HG03039 (cell line): Measurements from ENCODE around the gene SPR.
"Not testable (repeated sequence)": the region's sequence is repeated elsewhere in the genome, so short reads cannot be mapped to it uniquely, and the experiment has no call there.

Experiments
- ATAC-seq: cut with Tn5 transposase; IDR thresholded peaks from one replicate; pipeline ENCODE4 v1.9.1; 2021; ENCODE audit warnings: mild to moderate bottlenecking, moderate library complexity; ENCODE audit not compliant: unreplicated experiment

Gene SPR

DNA sequence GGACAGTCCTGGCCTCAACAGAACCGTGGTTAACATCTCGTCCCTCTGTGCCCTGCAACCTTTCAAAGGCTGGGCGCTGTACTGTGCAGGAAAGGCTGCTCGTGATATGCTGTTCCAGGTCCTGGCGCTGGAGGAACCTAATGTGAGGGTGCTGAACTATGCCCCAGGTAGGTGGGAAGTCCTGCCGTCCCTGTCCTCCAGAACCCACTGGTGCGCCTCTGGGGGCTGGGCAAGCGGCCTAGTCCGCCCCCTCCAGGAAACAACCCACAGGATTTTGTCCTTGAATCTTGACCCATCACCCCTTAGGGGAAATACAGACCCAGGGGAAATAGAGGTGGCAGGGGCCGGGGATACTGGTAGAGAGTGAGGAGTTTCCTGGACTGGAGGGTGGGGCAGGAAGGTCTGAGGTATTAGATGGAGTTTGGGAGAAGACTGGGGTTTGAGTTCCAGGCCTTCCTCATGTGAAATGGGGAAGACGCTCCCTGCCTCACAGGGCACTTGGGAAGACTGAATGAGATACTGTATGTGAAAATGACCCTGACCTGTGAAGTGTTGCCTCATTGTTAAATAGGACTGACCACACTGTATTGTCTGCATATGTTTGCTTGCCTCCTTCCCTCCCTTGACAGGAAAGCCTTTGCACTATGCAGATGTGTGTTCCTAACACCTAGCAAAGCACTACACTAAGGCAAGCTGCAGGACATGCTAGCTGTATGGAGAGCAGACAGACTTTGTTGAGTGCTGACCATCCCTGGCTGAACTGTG is 1.4 kb downstream of the SPR start:
- ATAC-seq = no peak

DNA sequence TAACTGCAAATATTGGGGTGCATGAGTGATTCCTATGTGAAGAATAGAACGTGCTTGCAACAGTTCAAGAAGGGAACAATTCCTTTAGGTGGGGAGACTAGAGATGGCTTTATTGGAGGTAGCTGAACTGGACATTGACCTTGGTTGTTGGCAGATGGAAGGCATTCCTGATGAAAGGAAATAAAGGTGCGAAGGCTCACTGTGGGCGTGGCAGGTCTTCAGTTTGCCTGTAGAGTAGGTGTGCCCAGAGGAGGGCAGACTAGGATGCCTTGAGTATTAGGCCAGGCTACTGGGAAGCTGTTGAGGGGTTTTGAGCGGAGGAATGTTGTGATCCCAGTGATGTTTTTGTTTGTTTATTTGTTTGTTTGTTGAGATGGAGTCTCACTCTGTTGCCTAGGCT is 2.8 kb downstream of the SPR start:
- ATAC-seq = no peak

- ATAC-seq = no peak
Measured at GRCh38 chr2:72891091-72891818, 4.0 kb downstream of the SPR start.

GRCh38 chr2:72892506-72893173 is 5.4 kb downstream of the SPR start:
- peak; percentile 59 for ATAC-seq

DNA sequence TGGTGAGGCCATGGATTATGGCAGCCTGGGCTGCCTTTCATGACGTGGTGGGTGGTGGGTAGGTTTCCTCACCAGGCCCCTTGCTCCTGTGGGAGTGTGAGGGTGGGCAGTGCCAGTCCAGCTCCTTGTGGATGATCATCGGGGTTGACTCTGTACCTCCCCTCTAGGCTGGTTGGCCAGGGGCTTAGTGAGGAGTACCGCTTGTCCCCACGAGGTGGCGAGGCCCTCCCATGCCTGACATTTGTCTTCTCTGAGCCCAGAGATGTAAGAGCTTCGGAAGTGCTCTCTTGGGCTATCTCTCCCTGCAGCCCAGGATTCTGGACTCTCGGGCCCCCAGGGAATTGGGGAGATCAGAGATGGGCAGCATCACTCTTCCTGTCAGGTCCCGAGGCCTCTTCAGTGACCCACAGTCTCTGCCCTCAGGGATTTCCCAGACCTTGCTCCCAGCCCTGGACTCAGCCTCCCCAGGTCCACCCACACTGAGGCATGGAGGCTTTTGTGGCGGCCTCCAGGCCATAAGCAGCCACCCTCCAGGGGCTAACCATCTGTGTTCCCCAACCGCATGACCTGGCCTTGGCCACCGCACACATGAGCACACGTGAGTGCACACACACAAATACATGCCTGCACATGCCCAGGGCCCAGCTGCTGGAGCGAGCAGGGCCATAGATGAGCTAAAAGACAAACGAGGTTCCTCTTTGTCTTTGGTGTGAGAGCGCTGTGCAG is 6.5 kb downstream of the SPR start:
- ATAC-seq = peak; percentile 51

DNA sequence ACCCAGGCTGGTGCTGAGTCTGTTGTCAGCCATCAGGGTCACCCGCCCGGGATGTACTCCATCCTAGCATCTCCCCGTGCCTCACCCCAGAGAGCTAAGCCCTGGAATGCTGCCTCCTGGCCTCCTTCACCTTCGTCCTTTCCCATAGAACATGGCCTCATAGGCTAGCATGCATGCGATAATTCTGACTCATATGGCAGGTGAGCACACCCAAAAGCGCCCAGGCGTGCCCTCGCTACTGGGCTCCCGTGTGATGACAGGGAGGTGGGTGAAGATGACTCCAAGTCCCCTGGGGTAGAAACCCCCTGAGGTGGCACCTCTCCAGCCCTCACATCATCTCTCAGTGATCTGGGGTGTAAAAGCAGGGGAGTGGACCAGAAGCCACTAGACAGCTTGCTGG is 7.3 kb downstream of the SPR start:
- ATAC-seq = no peak

GRCh38 chr2:72895154-72895553 is 7.9 kb downstream of the SPR start:
- no peak for ATAC-seq

DNA sequence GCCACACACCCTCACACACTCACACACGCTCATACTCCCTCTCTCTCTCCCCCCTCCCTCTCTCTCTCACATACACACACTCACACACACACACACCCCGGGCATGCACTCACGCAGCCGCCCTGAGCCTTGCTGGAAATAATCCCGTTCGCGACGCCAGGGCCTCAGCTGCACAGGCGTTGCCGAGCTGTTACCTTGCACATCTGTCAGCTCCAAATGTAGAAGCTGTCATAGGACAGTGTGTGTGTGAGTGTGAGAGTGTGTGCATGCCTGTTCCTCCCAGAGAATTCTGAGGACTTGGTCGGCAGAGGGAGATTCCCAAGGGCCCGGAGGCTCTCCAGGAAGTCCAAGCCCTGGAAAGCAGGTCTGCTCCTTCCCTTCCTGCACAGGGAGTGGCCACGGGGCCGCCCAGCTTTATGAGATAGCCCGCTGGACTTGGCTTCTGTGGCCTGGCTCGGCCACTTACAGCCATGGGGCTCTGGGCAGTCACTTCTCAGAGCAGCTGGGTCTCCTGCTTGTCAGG is 8.6 kb downstream of the SPR start:
- ATAC-seq = no peak

DNA sequence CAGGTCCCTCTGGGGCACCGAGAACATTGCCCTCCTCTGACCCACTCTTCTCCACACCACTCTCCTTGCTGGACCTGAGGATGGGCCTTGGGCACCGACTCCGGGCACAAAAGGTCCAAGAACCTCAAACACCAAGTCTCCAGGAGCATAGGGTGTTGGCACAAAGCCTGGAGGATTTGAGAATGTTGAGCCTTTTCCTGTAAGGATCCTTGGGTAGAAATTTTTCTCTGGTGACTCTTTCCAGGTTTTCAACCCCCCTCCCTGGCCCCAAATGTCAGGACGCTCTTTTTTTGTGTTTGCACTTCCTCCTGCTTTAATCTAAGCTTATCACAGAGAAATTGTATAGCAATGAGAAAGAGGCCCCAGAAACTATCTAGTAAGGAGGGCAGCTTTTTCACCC is 9.2 kb downstream of the SPR start:
- ATAC-seq = no peak

GRCh38 chr2:72897785-72898584 is 10.8 kb downstream of the SPR start:
- ATAC-seq = no peak

DNA sequence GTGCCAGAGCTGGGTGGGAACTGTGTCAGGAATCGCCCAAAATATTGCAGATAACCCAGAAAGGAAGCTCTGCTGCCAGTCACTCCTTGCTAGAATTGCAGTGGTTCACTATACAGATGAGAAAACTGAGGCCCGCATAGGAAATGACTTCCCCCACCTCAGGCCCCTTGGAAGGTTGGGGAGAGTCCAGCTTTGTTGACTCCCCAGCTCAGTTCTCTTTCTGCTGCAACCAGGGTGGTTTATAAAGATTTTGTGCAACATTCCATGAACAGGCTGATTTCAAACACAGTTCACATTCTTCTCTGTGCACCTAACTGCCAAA is 11.3 kb downstream of the SPR start:
- ATAC-seq = no peak

- ATAC-seq = no peak
Measured at GRCh38 chr2:72900191-72900825, 13.1 kb downstream of the SPR start.

DNA sequence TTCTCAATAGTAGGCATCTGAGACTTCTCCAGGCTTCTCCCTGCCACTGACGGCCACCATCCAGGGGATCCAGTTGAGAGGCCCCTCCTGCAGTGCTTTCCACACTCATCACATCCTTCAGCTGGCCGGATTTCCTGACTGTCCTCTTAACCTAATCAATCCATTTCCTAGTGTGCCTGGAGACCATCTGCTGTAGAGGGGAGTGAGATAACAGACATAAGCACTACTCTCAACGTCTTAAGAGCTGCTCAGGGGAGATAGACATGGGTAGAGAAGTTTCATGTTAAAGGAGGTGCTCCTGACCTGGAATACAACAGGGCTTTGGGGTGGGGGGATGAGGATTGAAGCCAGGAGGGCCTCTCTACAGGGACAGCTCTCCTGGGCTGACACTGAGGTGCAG is 14.2 kb downstream of the SPR start:
- ATAC-seq = no peak

GRCh38 chr2:72907369-72907768 is 20.2 kb downstream of the SPR start:
- ATAC-seq = not testable (repeated sequence)

- no peak for ATAC-seq
Measured at GRCh38 chr2:72908741-72909140, 21.5 kb downstream of the SPR start.

GRCh38 chr2:72911256-72911655 is 24.0 kb downstream of the SPR start:
- ATAC-seq = no peak

DNA sequence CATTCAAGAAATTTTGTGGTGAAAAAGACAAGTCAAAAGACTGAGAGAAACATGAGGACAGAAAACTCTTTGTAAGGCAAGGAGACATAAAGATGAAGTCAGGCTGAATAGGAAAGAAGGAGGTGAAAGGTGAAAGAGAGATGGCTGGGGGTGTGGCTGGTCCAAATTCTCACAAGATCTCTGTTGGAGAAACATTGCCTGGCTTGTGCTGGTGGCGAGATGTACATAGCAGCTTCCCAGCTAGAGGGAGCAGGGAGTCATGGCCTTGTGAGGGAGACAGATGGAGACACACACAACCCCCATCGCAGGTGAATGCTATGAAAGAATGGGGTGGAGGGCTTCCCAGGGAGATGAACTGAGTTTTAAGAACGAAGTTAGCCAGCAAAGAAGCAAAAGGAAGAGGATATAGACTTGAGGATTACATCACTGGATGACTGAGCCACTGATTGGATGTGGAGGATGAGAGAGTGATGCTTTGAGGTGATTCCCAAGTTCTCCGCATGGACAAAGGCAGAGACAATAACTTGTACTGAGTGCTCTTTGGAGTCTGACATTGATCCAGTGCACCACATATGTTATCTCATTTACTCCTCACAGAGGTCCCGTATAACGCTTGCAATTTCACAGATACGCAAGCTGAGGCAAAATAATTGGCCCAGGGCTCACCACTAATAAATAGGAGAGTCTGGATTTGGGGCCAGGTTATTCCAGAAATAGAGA is 26.4 kb downstream of the SPR start:
- ATAC-seq = no peak

DNA sequence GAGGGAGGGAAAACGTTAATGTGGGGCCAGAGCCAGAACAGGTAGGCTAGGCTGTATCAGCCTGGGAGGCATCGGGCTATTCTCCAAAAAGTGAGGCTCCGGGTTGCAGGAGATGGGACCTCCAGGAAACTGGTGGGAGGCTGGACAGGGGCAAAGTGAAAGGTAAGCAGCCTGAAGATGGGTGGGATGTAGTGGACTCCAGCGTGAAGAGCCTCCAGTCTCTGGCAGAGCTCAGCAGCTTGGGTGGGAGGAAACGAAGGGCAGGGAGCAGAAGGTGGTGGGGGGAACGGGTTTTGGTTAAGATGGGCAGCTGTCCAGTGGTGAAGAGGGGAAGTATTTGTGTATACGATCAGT is 27.0 kb downstream of the SPR start:
- no peak for ATAC-seq

DNA sequence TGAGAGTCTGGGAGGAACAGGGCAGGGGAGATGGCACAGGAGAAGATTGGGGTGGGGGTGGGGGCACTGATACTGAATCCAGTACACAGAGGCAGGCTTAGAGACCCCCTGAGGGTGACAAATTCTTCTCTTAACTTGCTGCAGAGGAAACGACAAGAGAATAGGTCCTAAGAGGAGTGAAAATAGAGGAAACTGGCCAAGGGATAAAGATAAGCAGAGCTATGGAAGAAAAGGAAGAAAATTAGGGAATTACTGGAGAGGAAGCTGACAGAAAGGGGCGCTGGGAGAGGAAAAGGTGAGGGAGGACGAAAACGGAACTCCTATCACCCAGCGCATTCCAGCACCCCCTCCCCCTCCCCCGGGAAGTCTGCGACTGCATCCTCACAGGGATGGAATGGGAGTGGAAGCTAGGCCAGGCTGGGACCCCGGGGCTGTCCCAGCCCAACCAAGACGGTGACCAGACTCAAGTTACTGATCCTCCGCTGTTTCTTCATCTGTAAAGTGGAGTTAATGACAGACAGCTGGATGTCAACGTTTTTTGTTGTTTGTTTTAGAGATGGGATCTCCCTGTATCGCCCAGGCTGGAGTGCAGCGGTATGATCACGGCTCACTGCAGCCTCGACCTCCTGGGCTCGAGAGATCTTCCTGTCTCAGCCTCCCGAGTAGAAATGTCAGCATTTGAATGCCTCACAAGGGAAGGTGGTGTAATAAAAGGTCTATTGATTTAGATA is 27.5 kb downstream of the SPR start:
- ATAC-seq = no peak
